Keratinocyte (primary cell): ENCODE results near the gene ZNF124. TPM values are rescaled to one million over a fixed set of nuclear protein-coding genes. Genes with fewer than 3 reads are reported as not detected.
"Not testable (repeated sequence)": the region's sequence is repeated elsewhere in the genome, so short reads cannot be mapped to it uniquely, and the experiment has no call there.

ENCODE experiments used
- DNase-seq: peaks from one replicate; pipeline ENCODE4 v3.0.0-alpha.2; 2011; ENCODE audit warnings: low read depth, missing footprints, low spot score
- FAIRE-seq: peaks from 2 replicates; lab custom pipeline; 2011; peaks lifted over from hg19 to GRCh38; lab: Jason Lieb, UNC
- H2AFZ ChIP-seq: 2 replicates; pipeline ENCODE4 v1.6.0; 2012; ENCODE audit warnings: low read length, control low read depth, inconsistent platforms; ENCODE audit not compliant: control insufficient read depth
- H3K27ac ChIP-seq: 2 replicates; pipeline ENCODE4 v1.5.1; 2011; ENCODE audit warnings: low read length; ENCODE audit not compliant: control insufficient read depth, insufficient read depth
- H3K27me3 ChIP-seq: 3 replicates; pipeline ENCODE4 v1.6.0; 2011; ENCODE audit warnings: low read length; ENCODE audit not compliant: control insufficient read depth, insufficient read depth; ENCODE audit errors: extremely low read depth
- H3K36me3 ChIP-seq, 2 experiments: 2 replicates in 1 of 2; 3 replicates in 1 of 2; pipeline ENCODE4 v1.5.1; 2011; ENCODE audit warnings: low read length in 2 of 2, mild to moderate bottlenecking in 1 of 2; ENCODE audit not compliant: control insufficient read depth in 2 of 2, insufficient read depth in 2 of 2; ENCODE audit errors: extremely low read depth in 1 of 2
- H3K4me1 ChIP-seq: 3 replicates; pipeline ENCODE4 v1.5.1; 2011; ENCODE audit warnings: low read length; ENCODE audit not compliant: control insufficient read depth, insufficient read depth; ENCODE audit errors: extremely low read depth
- H3K4me2 ChIP-seq: 3 replicates; pipeline ENCODE4 v1.6.0; 2011; ENCODE audit warnings: low read depth, low read length; ENCODE audit not compliant: control insufficient read depth, insufficient read depth; ENCODE audit errors: extremely low read depth
- H3K4me3 ChIP-seq, 3 experiments: fragments of 200-600 bp in 1 of 3; sonication (generic) in 1 of 3; 2 replicates in 2 of 3; 3 replicates in 1 of 3; pipeline ENCODE4 v1.5.1; 2011 to 2016; ENCODE audit warnings: low read length in 3 of 3, mild to moderate bottlenecking in 3 of 3, control low read depth in 2 of 3, inconsistent platforms in 1 of 3, low read depth in 1 of 3, mixed read lengths in 1 of 3, mixed run types in 1 of 3, moderate library complexity in 1 of 3; ENCODE audit not compliant: control insufficient read depth in 2 of 3, insufficient read depth in 2 of 3; ENCODE audit errors: extremely low read depth in 1 of 3
- H3K79me2 ChIP-seq: 2 replicates; pipeline ENCODE4 v1.6.0; 2012; ENCODE audit warnings: low read length; ENCODE audit not compliant: control insufficient read depth, insufficient read depth
- H3K9ac ChIP-seq: 3 replicates; pipeline ENCODE4 v1.6.0; 2011; ENCODE audit warnings: low read length; ENCODE audit not compliant: control insufficient read depth, insufficient read depth; ENCODE audit errors: extremely low read depth
- H3K9me1 ChIP-seq: 3 replicates; pipeline ENCODE4 v1.6.0; 2011; ENCODE audit warnings: low read length; ENCODE audit not compliant: control insufficient read depth, insufficient read depth; ENCODE audit errors: extremely low read depth
- H3K9me3 ChIP-seq: 2 replicates; pipeline ENCODE4 v1.5.1; 2012; ENCODE audit warnings: low read depth, low read length; ENCODE audit not compliant: control insufficient read depth
- H4K20me1 ChIP-seq: 3 replicates; pipeline ENCODE4 v1.6.0; 2011; ENCODE audit warnings: low read length; ENCODE audit not compliant: control insufficient read depth, insufficient read depth; ENCODE audit errors: extremely low read depth
- EZH2 ChIP-seq: IDR thresholded peaks from one replicate; pipeline ENCODE4 v1.6.1; 2012; ENCODE audit warnings: inconsistent platforms, mild to moderate bottlenecking, low read length, moderate library complexity
- dilution Hi-C: fragments of 300-500 bp; cut with MboI; formaldehyde crosslinking; loops from one replicate; pipeline ENCODE4 v1.7.0; 2020; ENCODE audit warnings: low sequenced_read_pairs; ENCODE audit not compliant: extremely low pct_ligation_motif_present
- polyA plus RNA-seq, 5 experiments: library from polyadenylated mRNA; depleted of rRNA in 3 of 5; stranded (reverse) in 3 of 5; stranded (forward) in 1 of 5; unstranded in 1 of 5; fragments of >200 nt; gene quantifications; 1 replicate in 1 of 5; 2 replicates in 3 of 5; 3 replicates in 1 of 5; pipeline versions ENCODE4 v1.2.1 to v1.2.3, GENCODE V29; 2011 to 2012; ENCODE audit warnings: missing spikeins in 2 of 5, low read depth in 1 of 5, low replicate concordance in 1 of 5
- TF ChIP-seq, protein P1 (sequence below), 3 experiments: IDR thresholded peaks in 1 of 3; conservative IDR thresholded peaks in 1 of 3; optimal IDR thresholded peaks in 1 of 3; 2 replicates in 2 of 3; 3 replicates in 1 of 3; pipeline versions ENCODE3 to v1.5.1; 2011; ENCODE audit warnings: low read length in 3 of 3, mild to moderate bottlenecking in 3 of 3, moderate library complexity in 2 of 3, control low read depth in 1 of 3, inconsistent platforms in 1 of 3; ENCODE audit not compliant: insufficient read depth in 2 of 3; ENCODE audit errors: extremely low read depth in 1 of 3

ZNF124 gene
- polyA plus RNA-seq, 1 donor (not counting 4 experiments of a cell fraction or from before 2014, with no cell fraction given): 4.1 TPM

DNA sequence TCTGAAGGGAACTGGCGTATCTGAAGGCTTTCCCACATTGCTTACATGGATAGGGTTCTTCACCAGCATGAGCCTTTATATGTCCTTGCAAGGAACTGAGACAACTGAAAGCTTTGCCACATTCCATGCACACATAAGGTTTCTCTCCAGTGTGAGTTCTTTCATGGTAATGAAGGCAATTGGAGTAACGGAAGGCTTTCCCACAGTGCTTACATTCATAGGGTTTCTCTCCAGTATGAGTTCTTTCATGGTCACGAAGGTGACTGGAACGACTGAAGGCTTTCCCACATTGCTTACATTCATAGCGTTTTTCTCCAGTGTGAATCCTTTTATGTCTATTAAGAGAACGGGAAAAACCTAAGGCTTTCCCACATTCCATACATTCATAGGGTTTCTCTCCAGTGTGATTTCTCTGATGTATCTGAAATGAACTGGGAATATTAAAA, 15.0 kb downstream of the ZNF124 start:
- Histone ChIP-seq H3K27me3 (no peaks in the 10 kb centered on the region), H3K79me2 (peaks cover 10% of the 10 kb centered on the region), H3K4me1 (no peaks in the 10 kb centered on the region), H3K4me3 (no peak overlapping the region), H3K4me2 (no peak overlapping the region), H3K9me1 (no peaks in the 10 kb centered on the region), H3K36me3 (peaks cover 0 to 10% of the 10 kb centered on the region in 2 experiments), H2AFZ (no peak overlapping the region), H3K9ac (no peak overlapping the region), H3K9me3 (peaks cover 19% of the 10 kb centered on the region), H3K27ac (no peak overlapping the region), H4K20me1 (no peaks in the 10 kb centered on the region)
- DNase-seq (no peak), FAIRE-seq (no peak)
- TF ChIP-seq, protein P1, sequence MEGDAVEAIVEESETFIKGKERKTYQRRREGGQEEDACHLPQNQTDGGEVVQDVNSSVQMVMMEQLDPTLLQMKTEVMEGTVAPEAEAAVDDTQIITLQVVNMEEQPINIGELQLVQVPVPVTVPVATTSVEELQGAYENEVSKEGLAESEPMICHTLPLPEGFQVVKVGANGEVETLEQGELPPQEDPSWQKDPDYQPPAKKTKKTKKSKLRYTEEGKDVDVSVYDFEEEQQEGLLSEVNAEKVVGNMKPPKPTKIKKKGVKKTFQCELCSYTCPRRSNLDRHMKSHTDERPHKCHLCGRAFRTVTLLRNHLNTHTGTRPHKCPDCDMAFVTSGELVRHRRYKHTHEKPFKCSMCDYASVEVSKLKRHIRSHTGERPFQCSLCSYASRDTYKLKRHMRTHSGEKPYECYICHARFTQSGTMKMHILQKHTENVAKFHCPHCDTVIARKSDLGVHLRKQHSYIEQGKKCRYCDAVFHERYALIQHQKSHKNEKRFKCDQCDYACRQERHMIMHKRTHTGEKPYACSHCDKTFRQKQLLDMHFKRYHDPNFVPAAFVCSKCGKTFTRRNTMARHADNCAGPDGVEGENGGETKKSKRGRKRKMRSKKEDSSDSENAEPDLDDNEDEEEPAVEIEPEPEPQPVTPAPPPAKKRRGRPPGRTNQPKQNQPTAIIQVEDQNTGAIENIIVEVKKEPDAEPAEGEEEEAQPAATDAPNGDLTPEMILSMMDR (optimal IDR thresholded peaks at IDR 0.05 in 1 of 3, IDR thresholded peaks at IDR 0.05 in 1 of 3, conservative IDR thresholded peaks at IDR 0.05 in 1 of 3; ENCODE audit: extremely low read depth in 1 of 3, insufficient read depth in 2 of 3, low read length in 3 of 3): no peak
- no peak for TF ChIP-seq EZH2
- dilution Hi-C loops: no loop called here

DNA sequence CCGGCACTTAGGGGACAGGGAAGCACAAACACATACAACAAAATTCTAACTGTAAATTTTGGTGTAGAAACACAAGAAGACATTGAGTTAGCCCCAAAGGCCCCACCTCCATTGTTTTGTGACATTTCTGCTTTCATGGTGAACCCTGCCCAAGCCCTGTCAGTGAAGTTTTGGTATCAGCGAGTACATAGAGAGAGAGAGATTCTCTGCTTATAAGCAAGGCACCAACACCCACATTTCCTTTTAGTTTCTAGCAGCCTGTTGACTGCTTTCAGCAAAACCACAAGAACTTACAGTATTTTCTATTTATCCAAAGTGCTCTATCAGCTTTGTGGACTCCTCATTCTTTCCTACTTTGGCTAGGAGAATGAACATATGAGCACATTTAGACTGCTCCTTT, 24.0 kb downstream of the ZNF124 start:
- Histone ChIP-seq H4K20me1 (no peaks in the 10 kb centered on the region), H2AFZ (no peak overlapping the region), H3K4me2 (no peak overlapping the region), H3K9ac (no peak overlapping the region), H3K36me3 (peaks cover 0 to 1% of the 10 kb centered on the region in 2 experiments), H3K9me3 (peaks cover 7% of the 10 kb centered on the region), H3K4me3 (no peak overlapping the region), H3K79me2 (no peaks in the 10 kb centered on the region), H3K27me3 (no peaks in the 10 kb centered on the region), H3K9me1 (no peaks in the 10 kb centered on the region), H3K27ac (no peak overlapping the region), H3K4me1 (no peaks in the 10 kb centered on the region)
- FAIRE-seq (no peak), DNase-seq (no peak)
- dilution Hi-C loops: no loop called here
- TF ChIP-seq, protein P1 (optimal IDR thresholded peaks at IDR 0.05 in 1 of 3, IDR thresholded peaks at IDR 0.05 in 1 of 3, conservative IDR thresholded peaks at IDR 0.05 in 1 of 3; ENCODE audit: extremely low read depth in 1 of 3, insufficient read depth in 2 of 3, low read length in 3 of 3): no peak
- TF ChIP-seq EZH2: no peak

DNA sequence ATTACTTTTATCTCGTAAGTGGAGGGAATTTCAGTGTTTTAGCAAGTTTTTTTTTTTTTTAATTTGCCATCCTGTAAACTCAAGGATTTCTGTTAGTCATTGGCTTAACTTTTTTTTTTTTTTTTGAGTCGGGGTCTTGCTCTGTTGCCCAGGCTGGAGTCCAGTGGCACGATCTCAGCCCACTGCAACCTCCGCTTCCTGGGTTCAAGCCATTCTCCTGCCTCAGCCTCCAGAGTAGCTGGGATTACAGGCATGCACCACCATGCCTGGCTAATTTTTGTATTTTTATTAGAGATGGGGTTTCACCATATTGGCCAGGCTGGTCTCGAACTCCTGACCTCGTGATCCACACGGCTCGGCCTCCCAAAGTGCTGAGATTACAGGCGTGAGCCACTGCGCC, 24.7 kb downstream of the ZNF124 start:
- H3K27me3 ChIP-seq, dilution Hi-C loops, H2AFZ ChIP-seq, H3K36me3 ChIP-seq, H3K9me1 ChIP-seq, H3K9me3 ChIP-seq, H3K4me1 ChIP-seq, H3K4me2 ChIP-seq, H3K79me2 ChIP-seq, FAIRE-seq, H3K9ac ChIP-seq, H3K27ac ChIP-seq, H4K20me1 ChIP-seq, H3K4me3 ChIP-seq, DNase-seq: not testable (repeated sequence)
